ENCODE results near the gene GPR108. TPM values are rescaled to one million over a fixed set of nuclear protein-coding genes. Genes with fewer than 3 reads are reported as not detected.
"Not testable (repeated sequence)": the region's sequence is repeated elsewhere in the genome, so short reads cannot be mapped to it uniquely, and the experiment has no call there.

GPR108 gene
- total RNA-seq, 1 donor from 2014 or later, result 87.0 TPM

DNA sequence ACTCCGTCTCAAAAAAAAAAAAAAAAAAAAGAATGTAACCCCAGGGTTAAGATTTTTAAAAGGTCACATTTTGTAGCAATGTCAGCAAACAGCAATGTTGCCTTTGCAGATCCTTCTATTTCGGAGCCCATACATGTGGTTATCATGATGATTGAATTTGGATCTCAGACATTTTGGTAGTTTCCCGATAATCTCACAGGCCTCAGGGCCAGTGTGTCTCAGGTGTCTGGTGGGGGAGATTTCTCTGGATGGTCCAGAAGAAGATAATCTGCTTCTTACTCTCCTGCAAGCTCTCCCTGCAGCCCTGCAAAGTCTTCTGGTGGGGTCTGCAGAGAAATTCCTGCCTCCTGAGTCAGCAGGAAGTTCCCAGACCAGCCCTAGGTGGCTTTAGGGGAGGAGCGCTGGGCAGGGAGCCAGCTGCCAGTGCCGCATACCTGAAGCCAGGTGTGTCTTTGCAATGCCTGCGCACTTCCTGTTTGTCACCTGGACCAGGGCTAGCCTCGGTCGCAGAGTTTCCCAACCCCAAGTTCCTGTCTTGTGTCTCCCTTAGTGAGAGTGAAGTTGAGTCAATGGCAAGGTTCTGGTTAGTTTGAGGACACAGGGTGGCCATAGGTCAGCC lies 28.5 kb upstream of the GPR108 start:
- TF ChIP-seq, protein P1, sequence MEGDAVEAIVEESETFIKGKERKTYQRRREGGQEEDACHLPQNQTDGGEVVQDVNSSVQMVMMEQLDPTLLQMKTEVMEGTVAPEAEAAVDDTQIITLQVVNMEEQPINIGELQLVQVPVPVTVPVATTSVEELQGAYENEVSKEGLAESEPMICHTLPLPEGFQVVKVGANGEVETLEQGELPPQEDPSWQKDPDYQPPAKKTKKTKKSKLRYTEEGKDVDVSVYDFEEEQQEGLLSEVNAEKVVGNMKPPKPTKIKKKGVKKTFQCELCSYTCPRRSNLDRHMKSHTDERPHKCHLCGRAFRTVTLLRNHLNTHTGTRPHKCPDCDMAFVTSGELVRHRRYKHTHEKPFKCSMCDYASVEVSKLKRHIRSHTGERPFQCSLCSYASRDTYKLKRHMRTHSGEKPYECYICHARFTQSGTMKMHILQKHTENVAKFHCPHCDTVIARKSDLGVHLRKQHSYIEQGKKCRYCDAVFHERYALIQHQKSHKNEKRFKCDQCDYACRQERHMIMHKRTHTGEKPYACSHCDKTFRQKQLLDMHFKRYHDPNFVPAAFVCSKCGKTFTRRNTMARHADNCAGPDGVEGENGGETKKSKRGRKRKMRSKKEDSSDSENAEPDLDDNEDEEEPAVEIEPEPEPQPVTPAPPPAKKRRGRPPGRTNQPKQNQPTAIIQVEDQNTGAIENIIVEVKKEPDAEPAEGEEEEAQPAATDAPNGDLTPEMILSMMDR (IDR thresholded peaks at IDR 0.05), result no peak
- ATAC-seq, result peak; percentile 78 to 83

DNA sequence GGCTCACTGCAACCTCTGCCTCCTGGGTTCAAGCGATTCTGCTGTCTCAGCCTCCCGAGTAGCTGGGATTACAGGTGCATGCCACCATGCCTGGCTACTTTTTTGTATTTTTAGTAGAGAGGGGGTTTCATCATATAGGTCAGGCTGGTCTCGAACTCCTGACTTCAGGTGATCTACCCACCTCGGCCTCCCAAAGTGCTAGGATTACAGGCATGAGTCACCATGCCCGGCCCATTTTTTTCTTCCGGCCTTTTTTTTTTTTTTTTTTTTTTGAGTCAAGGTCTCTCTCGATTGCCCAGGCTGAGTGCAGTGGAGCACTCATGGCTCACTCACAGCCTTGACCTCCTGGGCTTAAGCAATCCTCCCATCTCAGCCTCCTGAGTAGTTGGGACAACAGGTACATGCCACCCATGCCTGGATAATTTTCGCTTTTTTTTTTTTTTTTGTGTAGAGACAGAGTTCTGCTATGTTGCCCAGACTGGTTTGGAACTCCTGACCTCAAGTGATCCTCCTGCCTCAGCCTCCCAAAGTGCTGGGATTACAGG lies 24.9 kb upstream of the GPR108 start:
- intact Hi-C loops (cut with DNase I); H3K4me3 ChIP-seq; DNase-seq; H3K9me3 ChIP-seq; H3K27ac ChIP-seq; H3K27me3 ChIP-seq (ENCODE audit: low read depth); ATAC-seq: not testable (repeated sequence)
- peaks cover 31% of the 10 kb centered on the region for H3K36me3 ChIP-seq
- H3K4me1 ChIP-seq, result peaks cover 21% of the 10 kb centered on the region

More for the DNA sequence above, 28.5 kb upstream of the GPR108 start:
- intact Hi-C loops (cut with DNase I), result no loop called here
- H3K4me3 ChIP-seq, result peak overlapping the region; percentile 61
- peaks cover 9% of the 10 kb centered on the region for H3K36me3 ChIP-seq
- peaks cover 8% of the 10 kb centered on the region for H3K27me3 ChIP-seq (ENCODE audit: low read depth)
- DNase-seq, result peak; percentile 95
- H3K4me1 ChIP-seq, result peaks cover 31% of the 10 kb centered on the region
- peak overlapping the region; percentile 74 for H3K27ac ChIP-seq
- no peaks in the 10 kb centered on the region for H3K9me3 ChIP-seq

DNA sequence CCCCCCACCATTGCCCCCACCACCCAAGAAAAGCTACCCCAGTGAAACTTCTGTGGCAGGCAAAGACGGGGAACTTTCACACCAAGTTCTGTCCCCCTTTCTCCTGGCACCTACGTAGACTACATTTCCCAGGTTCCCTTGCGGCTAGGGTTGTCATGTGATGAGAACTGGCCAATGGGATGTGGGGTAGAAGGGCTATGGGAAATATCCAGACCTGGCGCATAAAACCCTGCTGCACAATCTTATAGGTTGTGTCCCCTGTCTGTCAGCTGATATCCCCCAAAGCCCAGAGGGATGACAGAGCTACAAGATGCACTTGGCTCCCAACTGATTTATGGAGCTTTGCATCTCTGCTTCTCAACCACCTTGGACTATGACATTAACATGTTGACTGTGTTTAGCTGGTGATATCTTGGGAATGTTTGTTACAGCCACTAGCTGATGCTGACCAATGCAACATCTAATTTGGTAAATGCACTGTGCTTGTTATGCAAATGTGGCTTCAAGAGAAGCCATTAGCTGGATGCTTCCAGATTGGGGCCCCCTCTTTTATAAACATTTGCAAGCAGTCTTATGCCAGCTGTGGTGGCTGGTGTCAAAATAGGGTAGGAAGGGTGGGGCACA lies 23.8 kb upstream of the GPR108 start:
- intact Hi-C loops (cut with DNase I), result no loop called here
- no peak for ATAC-seq
- Histone ChIP-seq H3K9me3 (no peaks in the 10 kb centered on the region), H3K4me1 (peaks cover 10% of the 10 kb centered on the region), H3K4me3 (no peak overlapping the region), H3K36me3 (peaks cover 31% of the 10 kb centered on the region), H3K27me3 (ENCODE audit: low read depth) (no peaks in the 10 kb centered on the region), H3K27ac (no peak overlapping the region)
- DNase-seq, result no peak
- TF ChIP-seq, protein P1 (IDR thresholded peaks at IDR 0.05), result no peak

DNA sequence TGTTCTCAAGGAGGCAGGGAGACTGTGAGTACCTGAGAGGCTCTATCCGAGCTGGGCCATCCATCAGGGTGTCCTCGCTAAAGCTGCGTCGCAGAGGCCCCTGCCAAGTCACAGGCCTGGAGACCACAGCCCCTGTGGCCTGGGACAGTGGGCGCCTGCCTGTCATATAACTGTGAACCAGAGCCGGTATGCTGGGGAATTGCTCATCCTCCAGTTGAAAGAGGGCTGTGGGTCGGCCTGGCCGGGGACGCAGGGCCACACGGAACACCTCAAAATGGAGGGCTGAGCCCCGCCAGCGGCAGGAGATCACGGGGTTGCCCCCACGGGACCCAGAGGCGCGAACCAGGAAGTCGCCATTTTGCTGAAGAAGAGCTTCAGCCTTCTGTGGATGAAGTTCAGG lies 23.2 kb upstream of the GPR108 start:
- no peak overlapping the region for H3K4me3 ChIP-seq
- TF ChIP-seq, protein P1 (IDR thresholded peaks at IDR 0.05), result no peak
- H3K4me1 ChIP-seq, result peaks cover 5% of the 10 kb centered on the region
- intact Hi-C loops (cut with DNase I), result no loop called here
- H3K27ac ChIP-seq, result no peak overlapping the region
- DNase-seq (no peak), ATAC-seq (no peak)
- no peaks in the 10 kb centered on the region for H3K27me3 ChIP-seq (ENCODE audit: low read depth)
- H3K36me3 ChIP-seq, result peaks cover 31% of the 10 kb centered on the region
- H3K9me3 ChIP-seq, result no peaks in the 10 kb centered on the region

DNA sequence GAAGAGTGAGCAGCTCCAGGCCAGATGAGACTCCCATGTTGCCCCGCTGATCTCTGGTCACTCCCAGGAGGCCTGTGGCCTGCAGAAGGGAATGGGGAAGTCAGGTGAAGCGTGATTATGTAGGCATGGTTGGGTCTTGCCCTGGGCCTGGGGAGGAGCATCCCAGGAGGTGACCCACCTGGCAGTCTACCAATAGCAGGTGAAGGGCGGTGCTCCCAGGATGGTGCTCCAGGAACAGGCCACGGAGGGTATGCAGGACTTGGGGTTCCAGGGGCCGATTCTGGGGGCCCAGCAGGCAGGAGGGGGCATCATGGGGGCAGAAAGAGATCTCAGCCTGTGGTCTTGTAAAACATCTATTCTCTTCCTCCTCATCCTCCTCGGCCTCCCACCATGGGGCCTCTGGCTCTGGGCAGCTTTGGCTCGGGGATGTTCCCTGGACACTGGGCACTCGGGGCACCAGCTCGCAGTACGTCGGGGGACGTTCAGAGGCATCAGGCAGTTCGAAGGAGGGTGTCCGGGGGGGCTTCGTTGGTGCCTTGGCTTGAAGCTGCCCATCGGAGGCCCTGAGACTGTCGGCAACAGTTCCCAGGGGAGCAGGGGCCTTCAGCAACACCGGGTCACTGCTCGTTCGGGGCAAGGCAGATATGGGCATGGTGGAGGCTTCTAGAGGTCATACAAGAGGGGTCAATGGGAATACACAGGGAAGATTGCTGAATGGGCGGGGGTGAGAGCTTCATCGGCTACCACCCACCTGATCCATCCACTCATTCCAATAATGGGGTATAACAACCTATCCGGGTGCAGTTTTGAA lies 17.5 kb upstream of the GPR108 start:
- TF ChIP-seq, protein P1 (IDR thresholded peaks at IDR 0.05), result no peak
- H3K27me3 ChIP-seq (ENCODE audit: low read depth), result no peaks in the 10 kb centered on the region
- no peak overlapping the region for H3K27ac ChIP-seq
- no peak for ATAC-seq
- H3K4me3 ChIP-seq, result no peak overlapping the region
- intact Hi-C loops (cut with DNase I), result no loop called here
- H3K36me3 ChIP-seq, result peaks cover 49% of the 10 kb centered on the region
- no peak for DNase-seq
- H3K9me3 ChIP-seq, result no peaks in the 10 kb centered on the region
- H3K4me1 ChIP-seq, result peaks cover 12% of the 10 kb centered on the region

All from lower lobe of right lung (tissue), 2 donors.